Testis (tissue), 5 donors: ENCODE data around the gene RPS14. TPM values are rescaled to one million over a fixed set of nuclear protein-coding genes. Genes with fewer than 3 reads are reported as not detected.

Experiments
- DNase-seq: peaks from one replicate; pipeline ENCODE4 v3.0.0-alpha.2; 2019
- H3K27ac ChIP-seq, 2 donors: fragments of 200-600 bp; sonication (generic); one replicate each; pipeline ENCODE4 v1.5.1; 2019
- H3K27me3 ChIP-seq: fragments of 200-600 bp; sonication (generic); one replicate; pipeline ENCODE4 v1.5.1; 2019
- H3K36me3 ChIP-seq: fragments of 200-600 bp; sonication (generic); one replicate; pipeline ENCODE4 v1.5.1; 2017; ENCODE audit warnings: low read depth; ENCODE audit errors: missing control alignments
- H3K4me1 ChIP-seq: fragments of 200-600 bp; sonication (generic); one replicate; pipeline ENCODE4 v1.5.1; 2019
- H3K4me3 ChIP-seq, 2 donors: fragments of 200-600 bp; sonication (generic); one replicate each; pipeline ENCODE4 v1.5.1; 2017 to 2019
- H3K9me3 ChIP-seq: fragments of 200-600 bp; sonication (generic); one replicate; pipeline ENCODE4 v1.5.1; 2017
- POLR2A ChIP-seq: fragments of 450-650 bp; IDR thresholded peaks from one replicate; pipeline ENCODE4 v1.6.1; 2017; ENCODE audit warnings: antibody characterized with exemption, mild to moderate bottlenecking, moderate library complexity
- WGBS, 2 donors: methylation state at CpG; one replicate each; pipeline ENCODE4 v1.1.5; 2018; 5-methylcytosine and 5-hydroxymethylcytosine counted together
- intact Hi-C: fragments of 100-400 bp; cut with DNase I; formaldehyde crosslinking; loops from one replicate; pipeline ENCODE4 v1.15.1; 2023; ENCODE audit warnings: low total_unique reads
- long read RNA-seq, 2 donors: transcript quantifications; one replicate each; lab custom pipeline, GENCODE V29; 2026
- polyA plus RNA-seq: library from polyadenylated mRNA; stranded (reverse); fragments of 350-450 nt; fragmentation: Illumina TruSeq; extraction: RNeasy Lipid Tissue Mini Kit (QIAGEN cat#74804); gene quantifications from one replicate; pipeline ENCODE4 v1.2.3, GENCODE V29; 2014; ENCODE audit warnings: low read depth, low replicate concordance; ENCODE audit not compliant: insufficient read depth
- total RNA-seq, 2 donors: library from RNA; depleted of rRNA; stranded (reverse); fragments of >200 nt; gene quantifications; one replicate each; pipeline ENCODE4 v1.2.3, GENCODE V29; 2016
- TF ChIP-seq, protein P1 (sequence below), 3 experiments: fragments of 450-650 bp in 2 of 3; fragments of 200-600 bp in 1 of 3; sonication (generic) in 1 of 3; IDR thresholded peaks; one replicate each; pipeline ENCODE4 v1.5.1; 2016 to 2019; ENCODE audit warnings: antibody characterized with exemption in 3 of 3, mild to moderate bottlenecking in 2 of 3, moderate library complexity in 1 of 3

RPS14 gene
- total RNA-seq (1,000 to 10,000 TPM in 1 of 2 donors, 100 to 1,000 TPM in 1; 781 to 1,273 TPM), polyA plus RNA-seq (1,234 TPM)
- long read RNA-seq, donor 1, transcript RPS14-203 (5 exons, 569 nt), result major isoform, 1,878 of 2,437 reads
- long read RNA-seq, donor 1, transcript RPS14-205 (3 exons, 3,119 nt), result minor isoform, 159 of 2,437 reads
- long read RNA-seq, donor 1, transcript RPS14-201 (5 exons, 712 nt), result minor isoform, 10 of 2,437 reads
- long read RNA-seq, donor 1, transcript RPS14-202 (5 exons, 2,314 nt), result minor isoform, 12 of 2,437 reads
- long read RNA-seq, donor 1, partial matches to known transcripts, result 335 of 2,437 reads
- long read RNA-seq, donor 1, other reads (novel, unspliced or antisense), result 38 of 2,437 reads
- long read RNA-seq, donor 2, transcript RPS14-203 (5 exons, 569 nt), result major isoform, 1,090 of 1,606 reads
- long read RNA-seq, donor 2, transcript RPS14-201 (5 exons, 712 nt), result minor isoform, 7 of 1,606 reads
- long read RNA-seq, donor 2, transcript RPS14-206 (2 exons, 398 nt), result minor isoform, 11 of 1,606 reads
- long read RNA-seq, donor 2, transcript RPS14-205 (3 exons, 3,119 nt), result minor isoform, 170 of 1,606 reads
- long read RNA-seq, donor 2, partial matches to known transcripts, result 254 of 1,606 reads
- long read RNA-seq, donor 2, other reads (novel, unspliced or antisense), result 71 of 1,606 reads

DNA sequence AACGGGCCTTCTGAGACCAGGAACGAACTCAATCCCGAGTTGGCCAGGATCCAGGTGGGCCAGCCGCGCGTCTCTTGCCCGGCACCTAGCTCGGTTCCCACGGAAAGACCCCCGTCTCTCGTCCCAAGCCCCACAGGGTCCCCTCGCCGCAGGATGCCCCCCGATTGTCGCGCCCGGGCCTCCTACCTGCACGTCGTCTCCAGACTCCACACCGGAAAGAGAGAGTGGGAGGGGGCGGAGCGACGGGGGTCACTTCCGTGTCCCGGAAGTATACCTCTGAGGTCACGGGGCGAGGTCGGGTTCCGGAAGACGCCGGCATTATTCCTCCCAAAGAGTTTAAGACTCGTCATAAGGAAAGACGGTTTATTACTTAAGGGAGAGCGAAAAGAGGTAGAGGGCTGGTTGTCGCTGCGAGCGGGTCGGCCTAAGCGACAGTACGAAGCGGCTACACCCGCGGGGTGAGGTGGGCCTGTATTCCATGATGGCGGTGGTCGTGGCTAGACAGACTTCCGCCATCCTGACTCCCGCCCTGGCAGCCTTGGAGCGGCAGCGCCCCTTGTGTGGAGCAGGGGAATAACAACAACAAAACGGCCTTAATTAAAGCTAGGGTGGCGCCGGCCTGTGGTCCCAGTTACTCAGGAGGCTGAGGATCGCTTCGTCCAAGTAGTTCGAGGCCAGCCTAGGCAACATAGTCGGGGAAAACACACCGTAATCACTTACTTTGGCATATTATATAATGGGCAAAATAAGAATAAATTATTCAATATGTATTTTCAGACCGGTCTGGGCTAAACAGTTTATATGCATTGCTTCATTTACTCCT lies at the start of gene RPS14:
Gene RPS14 (minus strand): TSS at position 223 of the 823 bp plus-strand sequence. CDS start 2,006 bp downstream, outside the sequence.
- no peaks in the 10 kb centered on the region for H3K9me3 ChIP-seq
- intact Hi-C loops, result no loop called here
- H3K4me3 ChIP-seq, result peak within 1 kb of the TSS; percentile 87 to 92
- peak; percentile 96 for DNase-seq
- H3K27ac ChIP-seq, result peak within 1 kb of the TSS; percentile 88 to 97
- peaks cover 14% of the 10 kb centered on the region for H3K4me1 ChIP-seq
- WGBS, 2 donors, result 3 to 4% methylated on average over 35 to 49 of the region's 58 CpGs
- H3K36me3 ChIP-seq, result peaks cover 4% of the 10 kb centered on the region
- TF ChIP-seq, protein P1, sequence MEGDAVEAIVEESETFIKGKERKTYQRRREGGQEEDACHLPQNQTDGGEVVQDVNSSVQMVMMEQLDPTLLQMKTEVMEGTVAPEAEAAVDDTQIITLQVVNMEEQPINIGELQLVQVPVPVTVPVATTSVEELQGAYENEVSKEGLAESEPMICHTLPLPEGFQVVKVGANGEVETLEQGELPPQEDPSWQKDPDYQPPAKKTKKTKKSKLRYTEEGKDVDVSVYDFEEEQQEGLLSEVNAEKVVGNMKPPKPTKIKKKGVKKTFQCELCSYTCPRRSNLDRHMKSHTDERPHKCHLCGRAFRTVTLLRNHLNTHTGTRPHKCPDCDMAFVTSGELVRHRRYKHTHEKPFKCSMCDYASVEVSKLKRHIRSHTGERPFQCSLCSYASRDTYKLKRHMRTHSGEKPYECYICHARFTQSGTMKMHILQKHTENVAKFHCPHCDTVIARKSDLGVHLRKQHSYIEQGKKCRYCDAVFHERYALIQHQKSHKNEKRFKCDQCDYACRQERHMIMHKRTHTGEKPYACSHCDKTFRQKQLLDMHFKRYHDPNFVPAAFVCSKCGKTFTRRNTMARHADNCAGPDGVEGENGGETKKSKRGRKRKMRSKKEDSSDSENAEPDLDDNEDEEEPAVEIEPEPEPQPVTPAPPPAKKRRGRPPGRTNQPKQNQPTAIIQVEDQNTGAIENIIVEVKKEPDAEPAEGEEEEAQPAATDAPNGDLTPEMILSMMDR (IDR thresholded peaks at IDR 0.05), result peak; percentile 92 to 98 (median 96)
- peak; percentile 30 for TF ChIP-seq POLR2A
- no peaks in the 10 kb centered on the region for H3K27me3 ChIP-seq

DNA sequence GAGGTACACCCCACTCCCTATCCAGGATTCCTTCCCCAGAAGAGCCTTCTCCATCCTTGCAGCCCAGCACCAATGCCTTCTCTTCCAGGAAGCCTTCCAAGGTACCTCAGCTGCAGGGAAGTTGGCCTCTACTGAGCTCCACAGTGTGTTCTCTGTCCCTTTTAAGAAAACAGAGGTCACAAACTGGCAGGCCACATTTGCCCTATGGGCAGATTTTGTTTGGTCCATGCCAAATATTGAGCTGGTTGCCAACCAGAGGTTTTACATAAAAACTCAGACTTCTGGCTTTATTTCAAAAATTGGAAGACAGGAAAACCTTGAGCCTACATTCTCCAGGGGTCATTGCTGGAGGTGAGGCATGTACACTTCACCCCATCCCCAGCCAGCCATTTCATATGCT lies 49.4 kb upstream of the RPS14 start:
- H3K27me3 ChIP-seq, result no peaks in the 10 kb centered on the region
- no peak overlapping the region for H3K4me3 ChIP-seq
- peak overlapping the region; percentile 65 to 71 for H3K27ac ChIP-seq
- no peaks in the 10 kb centered on the region for H3K36me3 ChIP-seq
- no peaks in the 10 kb centered on the region for H3K9me3 ChIP-seq
- no peak for DNase-seq
- TF ChIP-seq POLR2A, result no peak
- TF ChIP-seq, protein P1 (IDR thresholded peaks at IDR 0.05), result no peak
- intact Hi-C loops, result no loop called here
- H3K4me1 ChIP-seq, result peaks cover 81% of the 10 kb centered on the region

DNA sequence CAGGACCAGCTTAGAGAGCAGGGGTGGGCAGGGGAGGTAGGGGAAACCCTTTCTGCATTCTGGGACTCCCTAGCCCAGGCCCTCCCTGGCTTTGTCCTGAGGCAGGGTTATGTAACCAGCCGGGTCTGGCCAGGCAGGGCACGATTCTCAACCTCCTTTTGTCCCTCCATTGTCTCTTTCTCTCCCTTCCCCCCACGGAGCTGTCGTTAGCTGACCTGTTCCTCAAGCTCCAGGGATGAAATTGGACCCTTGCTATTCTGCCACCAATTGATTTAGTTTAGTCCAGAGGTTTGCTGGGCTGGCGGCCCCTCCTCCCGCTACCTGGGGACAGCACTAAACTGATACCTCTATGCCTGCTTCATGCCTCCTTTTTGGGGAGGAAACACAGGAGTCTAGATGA lies 49.0 kb upstream of the RPS14 start:
- no peak for DNase-seq
- no peaks in the 10 kb centered on the region for H3K36me3 ChIP-seq
- no peak for TF ChIP-seq POLR2A
- TF ChIP-seq, protein P1 (IDR thresholded peaks at IDR 0.05), result no peak
- intact Hi-C loops, result no loop called here
- peak overlapping the region; percentile 65 to 71 for H3K27ac ChIP-seq
- no peaks in the 10 kb centered on the region for H3K9me3 ChIP-seq
- peaks cover 76% of the 10 kb centered on the region for H3K4me1 ChIP-seq
- WGBS, 2 donors, result 48 to 55% methylated on average over 6 of the region's 6 CpGs
- no peak overlapping the region for H3K4me3 ChIP-seq
- no peaks in the 10 kb centered on the region for H3K27me3 ChIP-seq

DNA sequence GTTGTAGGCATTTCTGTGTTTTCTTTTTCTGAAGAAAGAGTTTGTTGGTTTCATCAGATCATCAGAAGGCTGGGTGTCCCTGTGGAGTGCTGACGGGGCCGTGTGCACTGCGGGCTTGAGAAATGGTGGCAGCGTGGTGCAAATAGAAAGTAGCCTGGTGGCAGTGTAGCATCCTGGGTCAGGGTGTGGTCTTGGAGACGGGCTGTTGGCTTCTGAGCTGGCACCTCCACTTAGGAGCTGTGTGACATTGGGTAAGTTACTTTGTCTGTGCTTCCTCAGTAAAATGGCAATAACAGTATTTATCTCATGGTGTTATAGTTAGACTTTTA lies 48.4 kb upstream of the RPS14 start:
- no peak for TF ChIP-seq POLR2A
- TF ChIP-seq, protein P1 (IDR thresholded peaks at IDR 0.05), result no peak
- intact Hi-C loops, result no loop called here
- Histone ChIP-seq H3K36me3 (no peaks in the 10 kb centered on the region), H3K4me1 (peaks cover 71% of the 10 kb centered on the region), H3K27ac (peak overlapping the region; percentile 65 to 71), H3K9me3 (no peaks in the 10 kb centered on the region), H3K27me3 (no peaks in the 10 kb centered on the region), H3K4me3 (no peak overlapping the region)
- no peak for DNase-seq
- WGBS, 2 donors, result 51 to 82% methylated on average over 5 of the region's 5 CpGs
